ENCODE results near the gene APOBEC2.

APOBEC2 gene

GRCh38 chr6:41039060-41039998, 13.7 kb upstream of the APOBEC2 start, which contains the start of gene UNC5CL:
Gene UNC5CL (minus strand): TSS chr6:41039221. CDS start chr6:41035074, 4,147 bp downstream.
- peak; percentile 75; the same call in 2 of the 3 replicates for ATAC-seq
- TF ChIP-seq ISL1 (CRISPR knock-in tag; IDR thresholded peaks at IDR 0.05) (no peak), OSR1 (CRISPR knock-in tag; IDR thresholded peaks at IDR 0.05) (no peak), ZFP3 (CRISPR knock-in tag; IDR thresholded peaks at IDR 0.05) (no peak), ZNF8 (CRISPR knock-in tag; IDR thresholded peaks at IDR 0.05) (no peak), CREB5 (CRISPR knock-in tag; IDR thresholded peaks at IDR 0.05; ENCODE audit: low read depth) (no peak), CSDC2 (CRISPR knock-in tag; IDR thresholded peaks at IDR 0.05) (no peak), CSRNP3 (CRISPR knock-in tag; IDR thresholded peaks at IDR 0.05) (no peak), RARB (CRISPR knock-in tag; IDR thresholded peaks at IDR 0.05) (no peak), POU6F1 (CRISPR knock-in tag; IDR thresholded peaks at IDR 0.05; ENCODE audit: borderline replicate concordance, low read depth) (no peak), TSHZ2 (CRISPR knock-in tag; IDR thresholded peaks at IDR 0.05) (no peak), PATZ1 (CRISPR knock-in tag; IDR thresholded peaks at IDR 0.05; ENCODE audit: borderline replicate concordance) (no peak), PPARA (CRISPR knock-in tag; IDR thresholded peaks at IDR 0.05; ENCODE audit: borderline replicate concordance) (no peak), TCF4 (CRISPR knock-in tag; IDR thresholded peaks at IDR 0.05; ENCODE audit: borderline replicate concordance) (no peak)

GRCh38 chr6:41040101-41040939, 12.7 kb upstream of the APOBEC2 start:
- ATAC-seq: peak; percentile 28; the same call in 2 of the 3 replicates

More at GRCh38 chr6:41040101-41040939, 12.7 kb upstream of the APOBEC2 start:
- TF ChIP-seq PPARA (CRISPR knock-in tag; IDR thresholded peaks at IDR 0.05; ENCODE audit: borderline replicate concordance) (no peak), ZFP3 (CRISPR knock-in tag; IDR thresholded peaks at IDR 0.05) (no peak), ISL1 (CRISPR knock-in tag; IDR thresholded peaks at IDR 0.05) (no peak), ESRRG (CRISPR knock-in tag; IDR thresholded peaks at IDR 0.05) (no peak), PATZ1 (CRISPR knock-in tag; IDR thresholded peaks at IDR 0.05; ENCODE audit: borderline replicate concordance) (no peak), ZNF565 (CRISPR knock-in tag; conservative IDR thresholded peaks at IDR 0.05; ENCODE audit: low read depth) (no peak), CREB5 (CRISPR knock-in tag; IDR thresholded peaks at IDR 0.05; ENCODE audit: low read depth) (no peak), ZNF8 (CRISPR knock-in tag; IDR thresholded peaks at IDR 0.05) (no peak), RARB (CRISPR knock-in tag; IDR thresholded peaks at IDR 0.05) (no peak), CSRNP3 (CRISPR knock-in tag; IDR thresholded peaks at IDR 0.05) (no peak), ZFP30 (CRISPR knock-in tag; IDR thresholded peaks at IDR 0.05) (no peak), OSR1 (CRISPR knock-in tag; IDR thresholded peaks at IDR 0.05) (no peak), ZC3H10 (CRISPR knock-in tag; IDR thresholded peaks at IDR 0.05) (no peak), TCF4 (CRISPR knock-in tag; IDR thresholded peaks at IDR 0.05; ENCODE audit: borderline replicate concordance) (no peak), TOX (CRISPR knock-in tag; IDR thresholded peaks at IDR 0.05; ENCODE audit: borderline replicate concordance) (no peak)
